ENCODE measurements around the gene MEGF11. TPM values are rescaled to one million over a fixed set of nuclear protein-coding genes. Genes with fewer than 3 reads are reported as not detected.

MEGF11 gene
- polyA plus RNA-seq, 3 donors, result not detected

GRCh38 chr15:66133247-66133885, 120.2 kb downstream of the MEGF11 start:
- Histone ChIP-seq H3K36me3 (replicated peaks in 1 of 2; ENCODE audit: control insufficient read depth in 1 of 2, insufficient read depth in 2 of 2, low read length in 2 of 2) (no peaks in the 10 kb centered on the region), H3K27ac (ENCODE audit: low read depth in 1 of 2, low read length in 2 of 2) (no peak overlapping the region), H2AFZ (ENCODE audit: insufficient read depth, low read depth, low read length, poor library complexity, severe bottlenecking) (no peak overlapping the region), H3K4me3 (replicated peaks in 1 of 3; ENCODE audit: low read depth in 2 of 3, low read length in 3 of 3) (no peak overlapping the region), H3K4me1 (ENCODE audit: control insufficient read depth in 1 of 2, insufficient read depth in 2 of 2, low read length in 2 of 2) (no peaks in the 10 kb centered on the region), H4K20me1 (ENCODE audit: insufficient read depth, low read length) (no peaks in the 10 kb centered on the region), H3K79me2 (ENCODE audit: insufficient read depth, low read length) (no peaks in the 10 kb centered on the region), H3K27me3 (ENCODE audit: control insufficient read depth in 2 of 2, insufficient read depth in 2 of 2, low read length in 2 of 2) (no peaks in the 10 kb centered on the region), H3K4me2 (replicated peaks; ENCODE audit: extremely low read depth, low read length, poor library complexity, severe bottlenecking) (no peak overlapping the region), H3K9me3 (replicated peaks in 1 of 2; ENCODE audit: control insufficient read depth in 1 of 2, insufficient read depth in 1 of 2, low read length in 2 of 2) (no peaks in the 10 kb centered on the region), H3K9ac (ENCODE audit: insufficient read depth, low read length, poor library complexity, severe bottlenecking) (no peak overlapping the region)
- TF ChIP-seq CTCF (IDR thresholded peaks at IDR 0.05), result no peak
- DNase-seq, result no peak
- Mint-ChIP-seq H3K36me3 (no peaks in the 10 kb centered on the region), H3K27ac (no peak overlapping the region), H3K4me1 (no peaks in the 10 kb centered on the region), H3K27me3 (ENCODE audit: low read depth in 3 of 3) (peaks cover 8 to 11% (median 9%) of the 10 kb centered on the region in 3 donors), H3K4me3 (no peak overlapping the region), H3K9me3 (no peaks in the 10 kb centered on the region)
- intact Hi-C loops (cut with micrococcal nuclease), result no loop called here
- WGBS (ENCODE audit: insufficient coverage), result 100% methylated on average over 3 of the region's 10 CpGs

- Histone ChIP-seq H3K4me1 (ENCODE audit: control insufficient read depth in 1 of 2, insufficient read depth in 2 of 2, low read length in 2 of 2) (no peaks in the 10 kb centered on the region), H3K79me2 (ENCODE audit: insufficient read depth, low read length) (no peaks in the 10 kb centered on the region), H2AFZ (ENCODE audit: insufficient read depth, low read depth, low read length, poor library complexity, severe bottlenecking) (no peak overlapping the region), H3K4me3 (replicated peaks in 1 of 3; ENCODE audit: low read depth in 2 of 3, low read length in 3 of 3) (no peak overlapping the region), H3K27me3 (ENCODE audit: control insufficient read depth in 2 of 2, insufficient read depth in 2 of 2, low read length in 2 of 2) (no peaks in the 10 kb centered on the region), H4K20me1 (ENCODE audit: insufficient read depth, low read length) (no peaks in the 10 kb centered on the region), H3K9ac (ENCODE audit: insufficient read depth, low read length, poor library complexity, severe bottlenecking) (no peak overlapping the region), H3K4me2 (replicated peaks; ENCODE audit: extremely low read depth, low read length, poor library complexity, severe bottlenecking) (no peak overlapping the region), H3K9me3 (replicated peaks in 1 of 2; ENCODE audit: control insufficient read depth in 1 of 2, insufficient read depth in 1 of 2, low read length in 2 of 2) (no peaks in the 10 kb centered on the region), H3K27ac (ENCODE audit: low read depth in 1 of 2, low read length in 2 of 2) (no peak overlapping the region), H3K36me3 (replicated peaks in 1 of 2; ENCODE audit: control insufficient read depth in 1 of 2, insufficient read depth in 2 of 2, low read length in 2 of 2) (no peaks in the 10 kb centered on the region)
- no peaks in the 10 kb centered on the region for H3K4me1 Mint-ChIP-seq
- WGBS (ENCODE audit: insufficient coverage), result 50% methylated on average over 1 of the region's 5 CpGs
- no peak overlapping the region for H3K27ac Mint-ChIP-seq
- no peaks in the 10 kb centered on the region for H3K36me3 Mint-ChIP-seq
- no peak overlapping the region for H3K4me3 Mint-ChIP-seq
- no peaks in the 10 kb centered on the region for H3K9me3 Mint-ChIP-seq
- no peak for DNase-seq
- no peak for TF ChIP-seq CTCF (IDR thresholded peaks at IDR 0.05)
- intact Hi-C loops (cut with micrococcal nuclease), result no loop called here
- H3K27me3 Mint-ChIP-seq (ENCODE audit: low read depth in 3 of 3), result peaks cover 9 to 12% (median 10%) of the 10 kb centered on the region in 3 donors
Measured at GRCh38 chr15:66132251-66132816, 121.2 kb downstream of the MEGF11 start.
